Measurements from ENCODE around the gene GRIA2.

The GRIA2 gene

DNA sequence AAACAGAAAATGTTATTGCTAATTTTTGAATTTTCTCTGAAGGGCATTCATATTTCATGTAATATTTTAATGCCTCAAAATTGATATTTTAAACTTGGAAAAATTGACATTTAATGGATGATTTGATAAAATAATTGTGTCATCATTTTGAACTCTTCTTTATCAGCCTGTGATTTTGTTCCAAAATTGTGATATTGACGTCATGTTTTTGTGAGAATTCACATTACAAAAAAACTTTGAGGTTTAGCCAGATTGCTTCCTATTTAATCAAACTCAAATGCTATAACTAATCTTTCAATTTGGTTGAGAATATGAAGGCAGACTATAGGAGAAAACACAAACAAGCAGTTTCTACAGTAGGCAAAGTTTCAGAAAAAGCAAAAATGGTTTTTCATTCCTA, 137.4 kb downstream of the GRIA2 start:
- H3K79me2 ChIP-seq (ENCODE audit: insufficient read depth, low read length): no peaks in the 10 kb centered on the region
- H3K36me3 ChIP-seq (ENCODE audit: insufficient read depth, low read length): no peaks in the 10 kb centered on the region
- no peaks in the 10 kb centered on the region for H3K4me1 ChIP-seq (ENCODE audit: insufficient read depth, low read length)
- no peak for TF ChIP-seq EZH2 (IDR thresholded peaks at IDR 0.05; ENCODE audit: borderline replicate concordance, low read depth, low read length, severe bottlenecking)
- TF ChIP-seq, protein P1, sequence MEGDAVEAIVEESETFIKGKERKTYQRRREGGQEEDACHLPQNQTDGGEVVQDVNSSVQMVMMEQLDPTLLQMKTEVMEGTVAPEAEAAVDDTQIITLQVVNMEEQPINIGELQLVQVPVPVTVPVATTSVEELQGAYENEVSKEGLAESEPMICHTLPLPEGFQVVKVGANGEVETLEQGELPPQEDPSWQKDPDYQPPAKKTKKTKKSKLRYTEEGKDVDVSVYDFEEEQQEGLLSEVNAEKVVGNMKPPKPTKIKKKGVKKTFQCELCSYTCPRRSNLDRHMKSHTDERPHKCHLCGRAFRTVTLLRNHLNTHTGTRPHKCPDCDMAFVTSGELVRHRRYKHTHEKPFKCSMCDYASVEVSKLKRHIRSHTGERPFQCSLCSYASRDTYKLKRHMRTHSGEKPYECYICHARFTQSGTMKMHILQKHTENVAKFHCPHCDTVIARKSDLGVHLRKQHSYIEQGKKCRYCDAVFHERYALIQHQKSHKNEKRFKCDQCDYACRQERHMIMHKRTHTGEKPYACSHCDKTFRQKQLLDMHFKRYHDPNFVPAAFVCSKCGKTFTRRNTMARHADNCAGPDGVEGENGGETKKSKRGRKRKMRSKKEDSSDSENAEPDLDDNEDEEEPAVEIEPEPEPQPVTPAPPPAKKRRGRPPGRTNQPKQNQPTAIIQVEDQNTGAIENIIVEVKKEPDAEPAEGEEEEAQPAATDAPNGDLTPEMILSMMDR (IDR thresholded peaks at IDR 0.05; ENCODE audit: borderline replicate concordance, extremely low read depth, low read length, poor library complexity, severe bottlenecking): no peak
- no peaks in the 10 kb centered on the region for H3K27me3 ChIP-seq (ENCODE audit: insufficient read depth, low read length, poor library complexity)
- H3K27ac ChIP-seq (ENCODE audit: low read length): no peak overlapping the region
- no peaks in the 10 kb centered on the region for H4K20me1 ChIP-seq (ENCODE audit: insufficient read depth, low read length)
- no peak overlapping the region for H3K4me3 ChIP-seq (ENCODE audit: low read depth in 1 of 2, low read length in 2 of 2)
- no peaks in the 10 kb centered on the region for H3K9me3 ChIP-seq (ENCODE audit: insufficient read depth, low read length, severe bottlenecking)
- no peak overlapping the region for H2AFZ ChIP-seq (ENCODE audit: low read depth, low read length)
- no peak overlapping the region for H3K9ac ChIP-seq (ENCODE audit: low read depth, low read length)
- ATAC-seq (ENCODE audit: insufficient read depth, low read depth): no peak
- H3K4me2 ChIP-seq (ENCODE audit: insufficient read depth, low read length): no peak overlapping the region
- no peak for DNase-seq

DNA sequence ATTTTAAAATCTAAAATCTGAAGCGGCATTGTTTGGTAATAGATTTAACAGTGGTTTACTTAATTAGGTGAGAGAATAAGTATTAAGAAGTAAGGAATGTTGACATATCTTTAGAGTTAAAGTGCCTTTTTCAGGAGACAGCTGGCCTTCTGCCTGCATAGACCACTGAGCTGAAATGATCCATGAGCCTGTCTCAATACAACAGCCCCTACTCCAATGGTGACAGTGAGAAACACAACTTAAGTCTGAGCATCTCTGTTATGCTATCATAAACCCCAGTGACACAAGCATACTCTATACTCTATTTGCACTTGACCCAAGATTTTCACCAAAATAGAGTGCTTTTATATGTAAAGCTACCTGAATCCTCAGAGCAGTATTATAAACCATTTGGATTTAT, 137.9 kb downstream of the GRIA2 start:
- no peaks in the 10 kb centered on the region for H3K4me1 ChIP-seq (ENCODE audit: insufficient read depth, low read length)
- TF ChIP-seq, protein P1 (IDR thresholded peaks at IDR 0.05; ENCODE audit: borderline replicate concordance, extremely low read depth, low read length, poor library complexity, severe bottlenecking): no peak
- TF ChIP-seq EZH2 (IDR thresholded peaks at IDR 0.05; ENCODE audit: borderline replicate concordance, low read depth, low read length, severe bottlenecking): no peak
- H2AFZ ChIP-seq (ENCODE audit: low read depth, low read length): no peak overlapping the region
- no peaks in the 10 kb centered on the region for H3K27me3 ChIP-seq (ENCODE audit: insufficient read depth, low read length, poor library complexity)
- no peak overlapping the region for H3K4me3 ChIP-seq (ENCODE audit: low read depth in 1 of 2, low read length in 2 of 2)
- no peaks in the 10 kb centered on the region for H4K20me1 ChIP-seq (ENCODE audit: insufficient read depth, low read length)
- H3K79me2 ChIP-seq (ENCODE audit: insufficient read depth, low read length): no peaks in the 10 kb centered on the region
- ATAC-seq (ENCODE audit: insufficient read depth, low read depth) (no peak), DNase-seq (no peak)
- no peaks in the 10 kb centered on the region for H3K36me3 ChIP-seq (ENCODE audit: insufficient read depth, low read length)
- no peak overlapping the region for H3K4me2 ChIP-seq (ENCODE audit: insufficient read depth, low read length)
- H3K9ac ChIP-seq (ENCODE audit: low read depth, low read length): no peak overlapping the region
- no peaks in the 10 kb centered on the region for H3K9me3 ChIP-seq (ENCODE audit: insufficient read depth, low read length, severe bottlenecking)
- no peak overlapping the region for H3K27ac ChIP-seq (ENCODE audit: low read length)

DNA sequence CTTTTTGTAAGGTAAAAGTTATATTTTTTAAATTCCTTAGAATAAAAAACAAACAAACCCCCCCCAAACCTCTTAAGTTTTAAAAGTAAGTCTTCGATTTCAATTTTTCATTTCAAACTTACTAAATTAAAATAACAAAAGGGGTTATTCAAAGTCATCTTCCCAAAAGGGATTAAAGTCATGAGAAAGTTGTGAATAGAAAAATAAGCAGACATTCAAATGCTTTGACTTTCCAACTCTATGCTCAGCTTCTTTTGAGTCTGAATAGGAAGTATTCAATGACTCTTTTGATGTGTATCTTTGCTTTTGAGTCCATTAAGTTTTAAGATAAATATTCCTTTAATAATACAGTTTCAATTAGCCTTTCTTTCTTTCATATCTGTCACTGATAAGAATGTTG, 138.3 kb downstream of the GRIA2 start:
- ATAC-seq (ENCODE audit: insufficient read depth, low read depth): no peak
- H3K4me1 ChIP-seq (ENCODE audit: insufficient read depth, low read length): no peaks in the 10 kb centered on the region
- no peak overlapping the region for H3K9ac ChIP-seq (ENCODE audit: low read depth, low read length)
- no peaks in the 10 kb centered on the region for H3K9me3 ChIP-seq (ENCODE audit: insufficient read depth, low read length, severe bottlenecking)
- H3K27ac ChIP-seq (ENCODE audit: low read length): no peak overlapping the region
- H3K4me2 ChIP-seq (ENCODE audit: insufficient read depth, low read length): no peak overlapping the region
- no peak overlapping the region for H2AFZ ChIP-seq (ENCODE audit: low read depth, low read length)
- H3K79me2 ChIP-seq (ENCODE audit: insufficient read depth, low read length): no peaks in the 10 kb centered on the region
- DNase-seq: no peak
- H3K27me3 ChIP-seq (ENCODE audit: insufficient read depth, low read length, poor library complexity): no peaks in the 10 kb centered on the region
- H3K4me3 ChIP-seq (ENCODE audit: low read depth in 1 of 2, low read length in 2 of 2): no peak overlapping the region
- H4K20me1 ChIP-seq (ENCODE audit: insufficient read depth, low read length): no peaks in the 10 kb centered on the region
- no peaks in the 10 kb centered on the region for H3K36me3 ChIP-seq (ENCODE audit: insufficient read depth, low read length)
- TF ChIP-seq, protein P1 (IDR thresholded peaks at IDR 0.05; ENCODE audit: borderline replicate concordance, extremely low read depth, low read length, poor library complexity, severe bottlenecking): no peak
- no peak for TF ChIP-seq EZH2 (IDR thresholded peaks at IDR 0.05; ENCODE audit: borderline replicate concordance, low read depth, low read length, severe bottlenecking)

DNA sequence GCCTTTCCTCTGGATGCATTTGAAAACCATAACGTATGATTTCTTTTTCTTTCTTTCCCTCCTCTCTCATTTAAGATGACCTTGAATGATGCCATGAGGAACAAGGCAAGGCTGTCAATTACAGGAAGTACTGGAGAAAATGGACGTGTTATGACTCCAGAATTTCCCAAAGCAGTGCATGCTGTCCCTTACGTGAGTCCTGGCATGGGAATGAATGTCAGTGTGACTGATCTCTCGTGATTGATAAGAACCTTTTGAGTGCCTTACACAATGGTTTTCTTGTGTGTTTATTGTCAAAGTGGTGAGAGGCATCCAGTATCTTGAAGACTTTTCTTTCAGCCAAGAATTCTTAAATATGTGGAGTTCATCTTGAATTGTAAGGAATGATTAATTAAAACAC, 142.8 kb downstream of the GRIA2 start:
- Histone ChIP-seq H2AFZ (ENCODE audit: low read depth, low read length) (no peak overlapping the region), H3K27ac (ENCODE audit: low read length) (no peak overlapping the region)

More for the DNA sequence above, 142.8 kb downstream of the GRIA2 start:
- Histone ChIP-seq H3K9ac (ENCODE audit: low read depth, low read length) (no peak overlapping the region), H3K27me3 (ENCODE audit: insufficient read depth, low read length, poor library complexity) (no peaks in the 10 kb centered on the region), H3K9me3 (ENCODE audit: insufficient read depth, low read length, severe bottlenecking) (no peaks in the 10 kb centered on the region), H3K36me3 (ENCODE audit: insufficient read depth, low read length) (no peaks in the 10 kb centered on the region), H3K4me1 (ENCODE audit: insufficient read depth, low read length) (no peaks in the 10 kb centered on the region), H3K4me2 (ENCODE audit: insufficient read depth, low read length) (no peak overlapping the region), H3K79me2 (ENCODE audit: insufficient read depth, low read length) (no peaks in the 10 kb centered on the region), H3K4me3 (ENCODE audit: low read depth in 1 of 2, low read length in 2 of 2) (no peak overlapping the region), H4K20me1 (ENCODE audit: insufficient read depth, low read length) (no peaks in the 10 kb centered on the region)
- TF ChIP-seq, protein P1 (IDR thresholded peaks at IDR 0.05; ENCODE audit: borderline replicate concordance, extremely low read depth, low read length, poor library complexity, severe bottlenecking): no peak
- no peak for TF ChIP-seq EZH2 (IDR thresholded peaks at IDR 0.05; ENCODE audit: borderline replicate concordance, low read depth, low read length, severe bottlenecking)
- ATAC-seq (ENCODE audit: insufficient read depth, low read depth) (no peak), DNase-seq (no peak)

All from DND-41 (cell line).